NCI-H510A (cell line): ENCODE measurements around the gene RUNDC1.

Experiments used
- DNase-seq: peaks from one replicate; lab custom pipeline; 2025; lab: John Stamatoyannopoulos, UW

Gene RUNDC1

GRCh38 chr17:43019418-43019817, 39.1 kb downstream of the RUNDC1 start:
- DNase-seq, result no peak

GRCh38 chr17:43020030-43020621, 39.8 kb downstream of the RUNDC1 start:
- no peak for DNase-seq

- no peak for DNase-seq
These were observed 40.7 kb downstream of the RUNDC1 start for GRCh38 chr17:43020789-43021740.

GRCh38 chr17:43021741-43022512, 41.6 kb downstream of the RUNDC1 start, which contains the start of gene VAT1:
TSS of gene VAT1 (minus strand) at chr17:43022385. CDS start at chr17:43022322, 63 bp downstream.
- DNase-seq, result peak; percentile 46

GRCh38 chr17:43024407-43025289, 44.3 kb downstream of the RUNDC1 start, which contains the start of gene RND2:
TSS of gene RND2 (plus strand) at chr17:43025231. CDS start at chr17:43025348, 117 bp downstream.
- DNase-seq, result peak; percentile 78

- DNase-seq, result no peak
These were observed 44.9 kb downstream of the RUNDC1 start for GRCh38 chr17:43025290-43025657.

GRCh38 chr17:43025766-43026537, 45.6 kb downstream of the RUNDC1 start:
- no peak for DNase-seq

GRCh38 chr17:43026595-43026994, 46.2 kb downstream of the RUNDC1 start:
- no peak for DNase-seq

- no peak for DNase-seq
These were observed 47.0 kb downstream of the RUNDC1 start for GRCh38 chr17:43027091-43028032.

- DNase-seq, result no peak
These were observed 48.0 kb downstream of the RUNDC1 start for GRCh38 chr17:43028221-43028861.

GRCh38 chr17:43030137-43030767, 49.9 kb downstream of the RUNDC1 start:
- no peak for DNase-seq

GRCh38 chr17:43031666-43032065, 51.3 kb downstream of the RUNDC1 start:
- no peak for DNase-seq

- peak; percentile 14 for DNase-seq
These were observed 53.9 kb downstream of the RUNDC1 start for GRCh38 chr17:43033948-43034881.

GRCh38 chr17:43034894-43035293, 54.5 kb downstream of the RUNDC1 start:
- DNase-seq, result no peak

GRCh38 chr17:43039646-43040045, 59.3 kb downstream of the RUNDC1 start:
- no peak for DNase-seq

GRCh38 chr17:43040655-43041054, 60.3 kb downstream of the RUNDC1 start:
- DNase-seq, result no peak

- no peak for DNase-seq
These were observed 61.8 kb downstream of the RUNDC1 start for GRCh38 chr17:43042025-43042628.
